NB4 (cell line): ENCODE results near the gene TUBA1B.
"Not testable (repeated sequence)": the region's sequence is repeated elsewhere in the genome, so short reads cannot be mapped to it uniquely, and the experiment has no call there.

Experiments
- DNase-seq: peaks from one replicate; pipeline ENCODE4 v3.0.0; 2010; ENCODE audit warnings: low read depth
- H3K4me3 ChIP-seq: one replicate; pipeline ENCODE4 v1.5.1; 2011; ENCODE audit warnings: mild to moderate bottlenecking, low read depth, low read length, moderate library complexity
- CTCF ChIP-seq: IDR thresholded peaks from one replicate; pipeline ENCODE4 v1.5.1; 2012; ENCODE audit warnings: low read depth, low read length
- MYC ChIP-seq: IDR thresholded peaks from 2 replicates; pipeline ENCODE4 v1.6.1; 2011; ENCODE audit warnings: low read depth, low read length
- POLR2A ChIP-seq: IDR thresholded peaks from 2 replicates; pipeline ENCODE4 v1.6.1; 2011; ENCODE audit warnings: mild to moderate bottlenecking; ENCODE audit not compliant: insufficient read length; ENCODE audit errors: extremely low read depth
- TF ChIP-seq, protein P1 (sequence below): IDR thresholded peaks from 2 replicates; pipeline ENCODE4 v1.6.1; 2011; ENCODE audit warnings: low read depth, low read length

Gene TUBA1B

DNA sequence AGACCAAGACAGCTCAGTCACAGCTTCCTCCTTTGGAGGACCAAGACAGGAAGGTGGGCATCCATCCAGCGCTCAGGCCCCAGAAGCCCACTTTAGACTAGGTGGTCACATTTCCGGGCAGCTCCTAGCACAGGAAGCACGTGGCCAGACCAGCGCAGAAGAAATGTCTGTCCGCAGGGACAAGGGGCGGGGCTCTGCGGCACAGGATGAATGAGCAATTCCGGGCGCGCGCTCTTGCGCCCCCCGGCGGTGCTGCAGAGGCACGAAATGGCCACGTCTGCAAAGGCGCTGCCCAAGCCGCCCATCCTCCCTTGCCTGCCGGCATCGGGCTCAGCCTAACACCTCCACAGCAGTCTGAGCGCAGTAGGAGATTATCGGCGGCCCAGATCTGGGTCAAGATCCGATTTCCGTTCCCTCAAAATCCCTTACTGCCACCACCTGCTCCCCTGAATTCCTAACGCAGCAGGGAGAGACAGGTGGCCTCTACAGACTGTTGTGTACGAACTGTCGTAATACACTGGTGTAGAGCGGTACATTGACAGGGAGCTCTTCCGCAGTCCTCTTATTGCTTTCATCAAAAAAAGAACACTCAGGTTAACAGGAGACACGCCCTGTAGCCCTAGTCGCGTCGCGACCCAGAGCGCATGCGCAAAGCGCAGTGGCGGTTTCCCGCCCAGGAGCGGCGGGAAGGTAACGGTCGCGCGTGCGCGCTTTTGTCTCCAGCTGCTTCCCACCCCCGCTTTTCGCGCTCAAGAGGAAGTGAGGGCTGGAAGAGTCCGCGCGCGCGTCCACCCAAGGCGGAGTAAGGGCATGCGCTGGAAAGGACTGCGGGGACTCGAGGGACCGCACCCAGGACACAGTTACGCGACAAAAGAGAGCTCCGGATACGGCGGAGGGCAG is 794 bp downstream of the TUBA1B start:
- peak; percentile 96 for DNase-seq
- H3K4me3 ChIP-seq: peak overlapping the region; percentile 98
- TF ChIP-seq, protein P1, sequence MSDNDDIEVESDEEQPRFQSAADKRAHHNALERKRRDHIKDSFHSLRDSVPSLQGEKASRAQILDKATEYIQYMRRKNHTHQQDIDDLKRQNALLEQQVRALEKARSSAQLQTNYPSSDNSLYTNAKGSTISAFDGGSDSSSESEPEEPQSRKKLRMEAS: peak; percentile 99
- TF ChIP-seq POLR2A (peak; percentile 19), MYC (peak; percentile 99), CTCF (peak; percentile 94)

DNA sequence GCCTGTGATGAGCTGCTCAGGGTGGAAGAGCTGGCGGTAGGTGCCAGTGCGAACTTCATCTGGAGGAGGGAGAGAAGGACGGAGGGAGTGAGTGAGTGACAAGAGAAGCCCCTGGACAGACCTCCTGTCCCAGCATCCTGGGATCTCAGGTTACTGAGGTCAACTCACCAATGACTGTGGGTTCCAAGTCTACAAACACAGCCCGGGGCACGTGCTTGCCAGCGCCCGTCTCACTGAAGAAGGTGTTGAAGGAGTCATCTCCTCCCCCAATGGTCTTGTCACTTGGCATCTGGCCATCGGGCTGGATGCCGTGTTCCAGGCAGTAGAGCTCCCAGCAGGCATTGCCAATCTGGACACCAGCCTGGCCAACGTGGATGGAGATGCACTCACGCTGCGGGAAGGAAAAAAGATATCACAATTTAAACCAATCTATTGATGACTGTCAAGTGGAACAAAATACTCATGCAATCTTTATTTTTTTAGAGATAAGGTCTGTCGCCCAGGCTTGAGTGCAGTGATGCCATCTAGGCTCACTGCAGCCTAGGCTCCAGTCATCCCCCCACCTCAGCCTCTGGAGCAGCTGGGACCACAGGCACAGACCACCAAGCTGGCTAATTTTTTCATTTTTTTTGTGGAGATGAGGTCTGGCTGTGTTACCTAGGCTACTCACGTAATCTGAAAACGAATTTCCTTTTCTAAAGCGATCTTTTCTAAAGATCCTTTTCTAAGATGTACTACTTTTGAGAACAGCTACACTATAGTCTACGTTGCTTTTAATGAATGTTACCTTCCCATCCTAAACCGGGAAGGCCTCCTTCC is 1.7 kb downstream of the TUBA1B start:
- peak overlapping the region; percentile 98 for H3K4me3 ChIP-seq
- TF ChIP-seq, protein P1: no peak
- TF ChIP-seq POLR2A: no peak
- TF ChIP-seq MYC: no peak
- TF ChIP-seq CTCF: no peak
- DNase-seq: no peak

DNA sequence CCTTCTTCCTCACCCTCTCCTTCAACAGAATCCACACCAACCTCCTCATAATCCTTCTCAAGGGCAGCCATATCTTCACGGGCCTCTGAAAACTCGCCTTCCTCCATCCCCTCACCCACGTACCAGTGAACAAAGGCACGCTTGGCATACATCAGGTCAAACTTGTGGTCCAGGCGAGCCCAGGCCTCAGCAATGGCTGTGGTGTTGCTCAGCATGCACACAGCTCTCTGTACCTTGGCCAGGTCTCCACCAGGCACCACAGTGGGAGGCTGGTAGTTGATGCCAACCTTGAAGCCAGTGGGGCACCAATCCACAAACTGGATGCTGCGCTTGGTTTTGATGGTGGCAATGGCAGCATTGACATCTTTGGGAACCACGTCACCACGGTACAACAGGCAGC is 3.2 kb downstream of the TUBA1B start:
- H3K4me3 ChIP-seq: peak overlapping the region; percentile 0
- not testable (repeated sequence) for DNase-seq

DNA sequence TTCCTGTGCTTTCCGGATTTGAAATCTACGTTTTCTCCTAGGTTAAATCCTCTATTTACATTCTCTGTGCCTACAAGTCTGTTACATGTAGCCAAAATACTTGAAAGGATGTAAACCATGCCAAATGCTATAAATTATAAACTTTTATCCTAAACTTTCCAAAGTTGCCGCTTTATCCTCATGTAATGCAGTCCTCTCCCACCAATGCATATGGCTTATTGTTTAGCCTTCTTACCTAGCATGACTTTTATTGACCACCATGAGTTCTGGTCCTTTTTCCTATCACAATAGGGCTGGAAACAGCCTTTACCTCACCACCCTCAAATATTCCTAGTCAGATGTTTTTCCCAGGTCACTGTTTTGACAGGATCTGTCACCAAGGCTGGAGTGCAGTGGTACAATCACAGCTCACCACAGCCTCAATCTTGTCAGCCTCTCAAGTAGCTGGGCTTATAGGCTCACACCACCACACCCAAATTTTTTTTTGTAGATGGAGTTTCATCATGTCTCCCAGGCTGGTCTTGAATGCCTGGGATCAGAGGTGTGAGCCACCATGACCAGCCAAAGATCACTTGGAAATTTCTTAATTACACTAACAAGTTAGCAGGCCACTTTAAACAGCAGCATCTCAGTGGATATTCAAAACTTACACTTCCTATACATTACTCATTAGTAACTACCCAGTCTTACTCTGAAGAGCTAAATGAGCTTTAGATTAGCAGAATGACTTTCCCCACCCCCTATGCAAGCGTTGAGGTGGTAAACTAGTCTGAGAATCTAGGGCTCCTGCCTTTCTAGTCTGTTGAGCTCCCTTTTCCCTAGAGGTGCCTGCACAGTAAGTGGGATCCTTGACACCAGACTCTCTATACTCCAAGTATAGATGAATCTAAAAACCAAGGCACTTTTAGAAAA is 4.1 kb downstream of the TUBA1B start:
- TF ChIP-seq CTCF (no peak), POLR2A (no peak), MYC (no peak)
- TF ChIP-seq, protein P1: no peak
- peak; percentile 61 for DNase-seq
- H3K4me3 ChIP-seq: peak overlapping the region; percentile 0

DNA sequence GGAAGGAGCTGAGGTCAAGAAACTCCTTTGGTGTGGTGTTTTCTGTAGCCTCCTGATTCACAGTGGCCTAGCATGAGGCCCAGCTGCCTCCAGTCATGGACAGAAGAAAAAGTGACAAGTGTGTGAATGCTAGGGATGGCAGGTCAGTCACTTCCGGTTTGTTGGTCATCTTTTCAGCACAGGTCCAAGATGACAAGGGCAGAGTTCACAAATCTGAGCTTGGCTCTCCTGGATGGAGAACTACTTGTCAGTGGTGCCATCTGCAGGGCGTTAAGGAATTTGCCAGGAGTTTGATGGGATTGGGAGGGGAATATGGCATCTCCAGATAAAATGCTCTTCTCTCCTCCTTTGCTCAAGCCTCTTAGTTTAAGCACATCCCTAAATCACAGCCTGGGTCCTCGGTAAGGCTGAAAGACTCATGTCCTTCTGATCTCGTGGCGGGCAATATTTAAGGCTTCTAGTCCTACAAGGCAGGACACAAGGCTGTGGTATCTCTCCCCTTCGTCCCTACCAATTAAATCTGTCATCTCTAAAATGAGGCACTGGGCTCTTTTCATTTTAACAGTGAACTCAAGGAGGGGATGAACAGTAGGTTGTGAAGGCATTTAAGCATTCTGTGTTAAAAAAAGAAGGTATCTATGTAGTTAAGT is 10.0 kb downstream of the TUBA1B start:
- DNase-seq: peak; percentile 54
- no peak overlapping the region for H3K4me3 ChIP-seq
- TF ChIP-seq, protein P1: no peak
- TF ChIP-seq POLR2A: no peak
- peak; percentile 17 for TF ChIP-seq CTCF
- TF ChIP-seq MYC: no peak
